ENCODE data around the gene ADGRG6. TPM values are rescaled to one million over a fixed set of nuclear protein-coding genes. Genes with fewer than 3 reads are reported as not detected.

The ADGRG6 gene
- total and polyA plus RNA-seq, 10 of the 15 experiments (the other 5 are each of a cell fraction or from before 2014, with no cell fraction given) = 0.01 to 0.24 (median 0.13) TPM; not detected in 7

DNA sequence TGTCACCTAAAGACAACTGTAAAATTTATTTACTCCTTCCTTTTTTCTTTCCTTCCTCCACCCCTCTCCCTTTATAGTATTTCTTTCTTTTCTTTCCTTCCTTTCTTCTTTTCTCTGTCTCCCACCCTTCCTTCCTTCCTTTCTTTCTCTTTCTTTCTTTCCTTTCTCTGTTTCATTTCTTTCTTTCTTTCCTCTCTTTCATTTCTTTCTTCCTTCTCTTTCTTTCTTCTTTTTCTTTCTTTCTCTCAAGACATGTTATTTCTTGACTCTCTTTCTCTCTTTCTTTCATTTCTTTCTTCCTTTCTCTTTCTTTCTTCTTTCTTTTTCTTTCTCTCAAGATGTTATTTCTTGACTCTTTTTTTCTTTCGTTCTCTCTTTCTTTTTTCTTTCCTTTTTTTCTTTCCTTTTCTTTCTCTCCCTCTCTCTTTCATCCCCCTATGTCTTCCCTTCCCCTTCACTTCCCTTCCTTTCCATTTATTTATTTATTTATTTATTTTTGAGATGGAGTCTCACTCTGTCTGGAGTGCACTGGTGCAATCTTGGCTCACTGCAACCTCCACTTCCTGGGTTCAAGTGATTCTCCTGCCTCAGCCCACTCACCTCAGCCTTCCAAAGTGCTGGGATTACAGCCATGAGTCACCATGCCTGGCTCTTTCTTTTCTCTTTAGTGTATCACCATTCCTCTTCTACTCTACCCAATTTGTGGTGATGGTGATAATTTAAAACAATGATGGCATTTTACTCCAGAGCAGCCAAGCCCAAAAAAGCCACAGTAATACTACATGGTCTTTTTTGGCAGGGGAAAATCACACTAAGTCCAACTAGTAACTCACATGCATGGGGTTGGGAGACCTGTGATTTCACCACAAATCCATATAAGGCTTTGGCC is 188.2 kb downstream of the ADGRG6 start (continued):
- TF ChIP-seq SKIL (IDR thresholded peaks at IDR 0.05; ENCODE audit: low read depth, poor library complexity, severe bottlenecking) (no peak), ZNF207 (IDR thresholded peaks at IDR 0.05; ENCODE audit: borderline replicate concordance) (no peak), USF1 (IDR thresholded peaks at IDR 0.05; ENCODE audit: borderline replicate concordance, extremely low read length, insufficient read depth, low read depth, low read length) (no peak), GABPA (IDR thresholded peaks at IDR 0.05; ENCODE audit: low read depth) (no peak), HSF1 (IDR thresholded peaks at IDR 0.05; ENCODE audit: low read depth, low read length) (no peak), CHD4 (IDR thresholded peaks at IDR 0.05) (no peak), KAT2A (conservative IDR thresholded peaks at IDR 0.05; ENCODE audit: control insufficient read depth, low read depth, low read length) (no peak)

Other genes with a start within 250 kb of the ADGRG6 start
- not detected in 2 replicates for gene GJE1, start 169.1 kb upstream of the ADGRG6 start, total RNA-seq (2014; rRNA removed)
- gene GJE1, start 169.1 kb upstream of the ADGRG6 start, total RNA-seq (2014; rRNA removed; fragmentation: Illumina TruSeq; extraction: Trizol) = not detected in 2 replicates
- not detected in 2 replicates for gene GJE1, start 169.1 kb upstream of the ADGRG6 start, total RNA-seq (2021)
- not detected in 2 replicates for gene GJE1, start 169.1 kb upstream of the ADGRG6 start, polyA plus RNA-seq (2011; rRNA removed)
- gene GJE1, start 169.1 kb upstream of the ADGRG6 start, polyA plus RNA-seq (2014; fragmentation: Illumina TruSeq; extraction: Trizol) = not detected in 2 replicates
- not detected for gene GJE1, start 169.1 kb upstream of the ADGRG6 start, polyA plus RNA-seq (2014; fragmentation: Nextera tagmentation; extraction: Ambion mirVana)
- gene GJE1, start 169.1 kb upstream of the ADGRG6 start, polyA plus RNA-seq (2014; rRNA removed) = not detected in 2 replicates
- not detected for gene GJE1, start 169.1 kb upstream of the ADGRG6 start, polyA plus RNA-seq (2016; fragmentation: Nextera tagmentation; extraction: Ambion mirVana)
- not detected in 2 replicates for gene NMBR, start 154.9 kb upstream of the ADGRG6 start, total RNA-seq (2014; rRNA removed)
- not detected in 2 replicates for gene NMBR, start 154.9 kb upstream of the ADGRG6 start, total RNA-seq (2014; rRNA removed; fragmentation: Illumina TruSeq; extraction: Trizol)
- not detected in 2 replicates for gene NMBR, start 154.9 kb upstream of the ADGRG6 start, total RNA-seq (2021)
- gene NMBR, start 154.9 kb upstream of the ADGRG6 start, polyA plus RNA-seq (2011; rRNA removed) = not detected in 2 replicates
- not detected in 2 replicates for gene NMBR, start 154.9 kb upstream of the ADGRG6 start, polyA plus RNA-seq (2014; fragmentation: Illumina TruSeq; extraction: Trizol)
- not detected for gene NMBR, start 154.9 kb upstream of the ADGRG6 start, polyA plus RNA-seq (2014; fragmentation: Nextera tagmentation; extraction: Ambion mirVana)
- 0.16 TPM in 1 of 2 replicates, not detected in the other for gene NMBR, start 154.9 kb upstream of the ADGRG6 start, polyA plus RNA-seq (2014; rRNA removed)
- not detected for gene NMBR, start 154.9 kb upstream of the ADGRG6 start, polyA plus RNA-seq (2016; fragmentation: Nextera tagmentation; extraction: Ambion mirVana)
- 58.9 and 60.9 TPM in 2 replicates for gene VTA1, start 154.7 kb upstream of the ADGRG6 start, total RNA-seq (2014; rRNA removed)
- gene VTA1, start 154.7 kb upstream of the ADGRG6 start, total RNA-seq (2014; rRNA removed; fragmentation: Illumina TruSeq; extraction: Trizol) = 66.4 and 69.2 TPM in 2 replicates
- 44.6 and 48.3 TPM in 2 replicates for gene VTA1, start 154.7 kb upstream of the ADGRG6 start, total RNA-seq (2021)
- 119 and 132 TPM in 2 replicates for gene VTA1, start 154.7 kb upstream of the ADGRG6 start, polyA plus RNA-seq (2011; rRNA removed)
- gene VTA1, start 154.7 kb upstream of the ADGRG6 start, polyA plus RNA-seq (2014; fragmentation: Illumina TruSeq; extraction: Trizol) = 96.6 and 122 TPM in 2 replicates
- 100 to 1,000 TPM in 1 of 2 experiments, 10 to 100 TPM in 1; 84.7 to 126 TPM for gene VTA1, start 154.7 kb upstream of the ADGRG6 start, polyA plus RNA-seq (2014; fragmentation: Nextera tagmentation; extraction: Ambion mirVana)
- 42.5 and 53.5 TPM in 2 replicates for gene VTA1, start 154.7 kb upstream of the ADGRG6 start, polyA plus RNA-seq (2014; rRNA removed)
- gene VTA1, start 154.7 kb upstream of the ADGRG6 start, polyA plus RNA-seq (2016; fragmentation: Nextera tagmentation; extraction: Ambion mirVana) = 100 to 1,000 TPM; 120 TPM